Mononuclear cell (primary cell): ENCODE data around the gene ACER3. TPM values are rescaled to one million over a fixed set of nuclear protein-coding genes. Genes with fewer than 3 reads are reported as not detected.
"Not testable (repeated sequence)": the region's sequence is repeated elsewhere in the genome, so short reads cannot be mapped to it uniquely, and the experiment has no call there.

Experiments used
- H3K27me3 ChIP-seq: 2 replicates; pipeline ENCODE4 v1.6.0; 2011; ENCODE audit warnings: low read length, control low read depth; ENCODE audit not compliant: insufficient read depth
- H3K4me1 ChIP-seq: 2 replicates; pipeline ENCODE4 v1.5.1; 2011; ENCODE audit warnings: mild to moderate bottlenecking, low read length, control low read depth; ENCODE audit not compliant: insufficient read depth
- H3K4me3 ChIP-seq: 2 replicates; pipeline ENCODE4 v1.5.1; 2011; ENCODE audit warnings: mild to moderate bottlenecking, low read length, moderate library complexity
- H3K9me3 ChIP-seq: 2 replicates; pipeline ENCODE4 v1.5.1; 2011; ENCODE audit warnings: low read depth, mild to moderate bottlenecking, control low read depth, low read length
- total RNA-seq: library from RNA; depleted of rRNA; stranded (reverse); fragments of >200 nt; gene quantifications from one replicate; pipeline ENCODE4 v1.2.3, GENCODE V29; 2012

ACER3 gene
- total RNA-seq, 1 donor, result 13.6 TPM

DNA sequence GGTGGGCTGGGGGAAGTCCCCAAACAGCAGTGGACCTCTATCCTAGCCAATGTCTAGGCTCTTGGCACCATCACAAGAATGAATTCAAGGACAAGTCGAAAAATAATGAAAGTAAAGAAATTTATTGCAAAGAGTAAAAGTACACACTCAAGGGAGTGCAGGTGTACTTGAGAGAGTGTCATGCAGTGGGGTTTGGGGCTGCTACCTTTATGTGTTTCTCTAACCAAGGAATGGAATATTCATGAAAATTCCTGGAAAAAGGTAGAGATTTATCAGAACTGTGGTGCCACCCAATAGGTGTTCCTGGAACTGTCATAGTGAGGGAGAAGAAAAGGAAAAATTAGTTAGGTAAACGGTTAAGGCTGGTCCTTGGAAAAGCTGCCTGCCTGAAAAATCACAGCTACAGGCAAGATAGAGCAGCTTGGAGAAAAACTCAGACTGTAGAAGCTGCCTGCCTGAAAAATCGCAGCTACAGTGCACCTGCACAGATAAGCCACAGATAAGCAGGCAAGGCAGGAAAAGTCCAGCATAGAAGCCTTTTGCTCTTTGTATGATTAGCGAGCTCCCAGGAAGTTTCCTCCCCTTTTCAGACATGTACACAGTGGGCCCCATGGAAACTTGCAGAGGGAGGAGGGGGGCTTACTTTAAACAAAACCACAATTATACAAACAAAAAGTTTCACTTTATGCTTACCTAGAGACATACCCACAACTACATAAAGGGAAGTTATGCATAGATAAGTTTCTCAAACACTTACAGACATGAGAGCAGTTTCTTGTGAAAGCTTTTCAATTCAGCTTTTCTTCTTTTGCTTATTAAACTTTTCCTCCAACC lies 102.1 kb downstream of the ACER3 start:
- Histone ChIP-seq H3K4me1 (no peaks in the 10 kb centered on the region), H3K9me3 (no peaks in the 10 kb centered on the region), H3K27me3 (no peaks in the 10 kb centered on the region), H3K4me3 (no peak overlapping the region)

DNA sequence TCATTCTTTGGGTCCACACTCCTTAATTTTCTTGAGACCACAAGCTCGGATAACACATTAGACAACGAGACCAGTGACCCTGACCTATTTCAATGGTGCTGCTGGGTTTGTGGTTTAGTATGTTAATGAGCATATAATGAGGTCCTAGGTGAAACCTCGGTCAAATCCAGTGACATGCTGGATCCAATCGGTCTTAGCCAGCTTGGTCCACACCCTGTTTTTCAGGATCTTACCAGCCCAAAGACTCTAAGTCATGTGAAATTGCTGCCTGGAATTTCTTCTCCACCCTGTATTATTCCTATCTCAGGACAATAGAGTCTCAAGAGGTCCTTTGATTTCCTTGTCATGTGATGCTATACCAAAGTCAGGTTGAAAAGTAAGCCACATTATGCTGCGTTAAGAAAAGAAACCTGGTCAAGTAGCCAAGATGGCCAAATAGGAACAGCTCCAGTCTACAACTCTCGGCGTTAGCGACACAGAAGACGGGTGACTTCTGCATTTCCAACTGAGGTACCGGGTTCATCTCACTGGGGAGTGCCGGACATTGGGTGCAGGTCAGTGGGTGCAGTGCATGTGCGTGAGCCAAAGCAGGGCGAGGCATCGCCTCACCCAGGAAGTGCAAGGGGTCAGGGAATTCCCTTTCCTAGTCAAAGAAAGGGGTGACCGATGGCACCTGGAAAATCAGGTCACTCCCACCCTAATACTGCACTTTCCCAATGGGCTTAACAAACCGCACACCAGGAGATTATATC lies 102.9 kb downstream of the ACER3 start:
- H3K27me3 ChIP-seq, H3K4me1 ChIP-seq, H3K4me3 ChIP-seq, H3K9me3 ChIP-seq: not testable (repeated sequence)

DNA sequence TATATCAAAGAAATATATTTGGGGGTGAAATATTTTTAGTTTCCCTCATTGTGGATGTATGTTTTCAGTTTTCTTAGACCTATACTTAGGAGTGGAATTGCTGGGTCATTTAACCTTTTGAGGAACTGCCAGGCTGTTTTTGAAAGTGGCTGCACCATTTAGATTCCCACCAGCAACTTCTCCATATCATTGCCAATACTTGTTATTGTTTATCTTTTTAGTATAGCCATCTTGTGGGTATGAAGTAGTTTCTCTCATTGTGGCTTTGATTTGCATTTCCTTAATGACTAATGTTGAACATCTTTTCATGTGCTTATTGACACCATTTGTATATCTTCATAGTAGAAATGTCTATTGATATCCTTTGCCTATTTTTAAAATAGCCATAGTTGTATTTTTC lies 111.3 kb downstream of the ACER3 start:
- H3K4me3 ChIP-seq, result no peak overlapping the region
- no peaks in the 10 kb centered on the region for H3K9me3 ChIP-seq
- no peaks in the 10 kb centered on the region for H3K27me3 ChIP-seq
- no peaks in the 10 kb centered on the region for H3K4me1 ChIP-seq

DNA sequence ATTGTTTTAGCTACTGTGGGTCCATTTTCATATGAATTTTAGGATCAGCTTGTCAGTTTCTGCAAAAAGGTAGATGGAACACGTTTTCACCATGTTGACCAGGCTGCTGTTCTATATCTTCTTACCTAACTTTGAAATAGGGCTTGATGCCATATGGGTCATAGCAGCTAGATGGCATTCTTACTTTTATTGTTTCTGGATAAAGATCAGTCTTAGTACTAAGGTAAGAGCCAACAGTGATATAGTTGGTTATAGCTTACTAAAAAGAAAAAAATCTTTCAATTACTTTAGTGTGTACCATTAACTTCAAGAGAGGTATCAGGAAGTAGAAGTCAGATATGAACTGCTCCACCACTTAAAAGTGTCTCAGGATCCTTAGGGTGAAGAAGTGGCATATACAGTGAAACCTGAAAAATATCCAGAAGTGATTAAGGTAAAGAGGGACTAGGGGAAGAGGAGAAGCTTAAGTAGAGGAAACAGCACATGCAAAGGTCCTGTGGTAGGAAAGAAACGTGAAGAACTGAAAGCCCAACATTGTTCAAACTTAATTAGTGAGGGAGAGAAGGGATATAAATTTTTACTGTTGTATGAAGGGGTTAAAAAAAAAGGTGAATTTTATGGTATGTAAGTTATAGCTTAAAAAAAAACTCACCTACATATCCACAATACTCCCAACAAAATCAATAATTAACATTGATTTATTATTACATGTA lies 113.6 kb downstream of the ACER3 start:
- H3K4me3 ChIP-seq, result no peak overlapping the region
- no peaks in the 10 kb centered on the region for H3K9me3 ChIP-seq
- no peaks in the 10 kb centered on the region for H3K4me1 ChIP-seq
- H3K27me3 ChIP-seq, result no peaks in the 10 kb centered on the region

DNA sequence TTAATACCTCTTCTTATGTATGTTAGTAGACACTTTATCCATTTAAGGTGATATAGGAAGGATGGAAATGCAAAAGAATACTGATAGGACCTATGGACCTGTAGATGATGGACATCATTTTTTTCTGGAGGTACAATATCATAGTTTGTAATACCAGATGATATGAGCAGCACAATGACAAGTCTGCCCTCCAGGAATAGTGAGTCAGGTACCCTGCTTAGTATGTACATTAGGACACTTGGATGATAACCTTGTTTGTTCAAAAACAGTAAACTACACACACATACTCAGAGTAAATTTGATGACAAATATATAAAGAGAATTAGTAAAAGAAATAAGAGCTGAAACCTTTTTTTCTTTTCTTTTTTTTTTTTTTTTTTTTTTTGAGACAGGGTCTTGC lies 114.8 kb downstream of the ACER3 start:
- Histone ChIP-seq H3K27me3 (no peaks in the 10 kb centered on the region), H3K9me3 (no peaks in the 10 kb centered on the region), H3K4me1 (no peaks in the 10 kb centered on the region), H3K4me3 (no peak overlapping the region)

DNA sequence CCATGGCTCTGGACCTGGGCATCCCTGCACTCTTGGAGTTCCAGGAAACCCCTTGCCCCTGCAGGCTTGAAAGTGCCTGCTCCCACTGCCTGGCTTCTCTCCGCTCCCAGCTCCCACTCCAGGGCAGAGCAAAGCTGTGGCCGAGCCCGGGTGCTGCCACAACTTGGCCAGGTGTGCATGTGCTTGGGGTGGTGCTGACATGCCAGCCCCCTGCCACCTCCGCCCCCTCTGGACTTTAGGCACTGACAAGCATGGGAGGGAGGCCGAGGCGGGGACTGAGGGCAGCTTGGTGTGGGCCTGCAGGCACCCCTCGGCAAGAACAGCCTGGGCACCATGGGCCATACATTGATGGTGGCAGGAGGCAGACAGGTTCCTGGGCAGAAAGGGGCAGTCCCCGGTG lies 117.1 kb downstream of the ACER3 start:
- H3K9me3 ChIP-seq, result no peaks in the 10 kb centered on the region
- H3K27me3 ChIP-seq, result no peaks in the 10 kb centered on the region
- H3K4me3 ChIP-seq, result no peak overlapping the region

DNA sequence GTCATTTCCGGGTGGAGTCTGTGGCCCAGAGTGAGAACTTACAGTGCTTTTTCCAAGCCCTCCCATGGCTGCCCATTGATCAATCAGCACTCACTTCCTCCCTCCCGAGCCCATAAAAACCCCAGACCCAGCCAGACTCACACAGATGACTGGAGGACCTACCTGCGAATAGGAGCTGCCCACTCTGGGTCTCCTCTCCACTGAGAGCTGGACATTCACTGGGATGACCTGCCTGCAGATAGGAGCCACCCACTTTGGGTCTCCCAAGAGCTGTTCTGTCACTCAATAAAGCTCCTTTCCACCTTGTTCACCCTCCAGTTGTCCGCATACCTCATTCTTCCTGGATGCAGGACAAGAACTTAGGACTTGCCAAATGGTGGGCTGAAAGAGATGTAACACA lies 117.5 kb downstream of the ACER3 start:
- H3K9me3 ChIP-seq, result no peaks in the 10 kb centered on the region
- no peak overlapping the region for H3K4me3 ChIP-seq
- H3K27me3 ChIP-seq, result no peaks in the 10 kb centered on the region
- H3K4me1 ChIP-seq, result no peaks in the 10 kb centered on the region

More for the DNA sequence above, 117.1 kb downstream of the ACER3 start:
- no peaks in the 10 kb centered on the region for H3K4me1 ChIP-seq

DNA sequence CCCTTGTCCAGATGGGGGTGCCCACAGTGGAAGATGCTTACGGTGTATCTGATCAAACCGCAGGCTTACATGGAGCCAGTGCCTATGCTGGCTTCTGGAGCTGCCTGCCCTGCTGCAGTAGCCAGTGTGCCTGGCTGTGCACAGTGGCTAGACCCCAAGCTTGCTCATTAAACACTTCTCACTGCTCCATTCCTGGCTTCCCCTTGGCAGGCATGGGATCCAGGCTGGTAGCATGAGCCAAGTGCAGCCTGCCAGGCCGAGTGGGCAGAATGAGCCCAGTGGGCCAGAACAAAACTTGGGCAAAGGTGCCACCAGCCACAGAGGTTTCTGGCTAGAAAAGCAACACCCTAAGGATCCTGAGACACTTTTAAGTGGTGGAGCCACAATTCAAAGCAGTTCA lies 118.1 kb downstream of the ACER3 start:
- no peaks in the 10 kb centered on the region for H3K27me3 ChIP-seq
- H3K4me1 ChIP-seq, result no peaks in the 10 kb centered on the region
- H3K4me3 ChIP-seq, result no peak overlapping the region
- H3K9me3 ChIP-seq, result no peaks in the 10 kb centered on the region

DNA sequence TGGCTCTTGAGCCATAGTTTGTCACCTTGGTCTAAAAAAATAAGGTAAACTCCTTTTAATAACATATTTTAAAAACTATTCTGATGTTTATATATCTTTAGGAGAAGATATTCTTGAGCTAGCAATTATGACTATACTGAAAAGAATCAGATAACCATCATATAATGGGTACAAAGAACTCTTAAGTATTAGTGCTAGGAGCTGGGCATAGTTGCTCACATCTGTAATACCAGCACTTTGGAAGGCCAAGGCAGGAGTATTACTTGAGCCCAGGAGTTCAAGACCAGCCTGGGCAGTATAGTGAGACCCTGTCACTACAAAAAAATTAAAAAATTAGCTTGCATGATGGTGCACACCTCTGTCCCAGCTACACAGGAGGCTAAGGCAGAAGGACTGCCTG lies 119.5 kb downstream of the ACER3 start:
- no peaks in the 10 kb centered on the region for H3K9me3 ChIP-seq
- no peaks in the 10 kb centered on the region for H3K4me1 ChIP-seq
- H3K27me3 ChIP-seq, result no peaks in the 10 kb centered on the region
- no peak overlapping the region for H3K4me3 ChIP-seq

DNA sequence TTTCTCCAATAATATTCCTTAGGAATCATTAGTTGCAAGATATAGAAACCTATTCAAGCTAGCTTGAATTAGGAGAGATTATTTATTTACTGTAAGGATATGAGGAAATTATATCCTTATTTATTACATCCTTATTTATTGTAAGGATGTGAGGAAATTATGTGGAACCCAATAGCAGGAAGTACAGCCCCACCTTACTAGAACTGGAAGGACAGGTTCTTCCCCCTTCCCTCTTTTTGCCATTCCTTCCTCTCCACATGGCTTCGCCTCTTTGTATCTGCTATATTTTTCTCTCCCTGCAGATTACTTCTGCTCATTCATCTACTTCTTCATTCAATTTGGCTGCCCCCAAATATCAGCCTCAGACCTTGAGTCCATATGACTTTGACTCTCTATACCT lies 124.0 kb downstream of the ACER3 start:
- Histone ChIP-seq H3K9me3 (no peaks in the 10 kb centered on the region), H3K27me3 (no peaks in the 10 kb centered on the region), H3K4me3 (no peak overlapping the region), H3K4me1 (no peaks in the 10 kb centered on the region)

DNA sequence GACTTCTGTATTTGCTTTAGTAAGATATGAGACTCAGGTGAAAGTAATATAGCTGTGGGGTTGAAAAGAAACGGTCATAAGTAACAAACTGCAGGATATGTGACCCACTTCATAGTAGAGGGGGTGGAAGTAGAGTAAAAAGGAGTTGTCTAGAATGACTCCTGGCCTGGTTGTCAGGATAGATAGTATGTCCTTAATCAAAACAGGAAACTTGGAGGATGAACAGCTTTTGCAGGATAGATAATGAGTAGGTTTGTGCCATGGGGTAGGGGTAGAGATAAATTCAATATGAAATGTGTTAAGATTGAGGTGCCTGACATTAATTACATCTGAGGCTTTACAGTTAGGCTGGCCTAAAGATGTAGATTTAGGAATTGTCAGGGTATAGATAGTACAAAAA lies 126.5 kb downstream of the ACER3 start:
- no peak overlapping the region for H3K4me3 ChIP-seq
- H3K27me3 ChIP-seq, result no peaks in the 10 kb centered on the region
- no peaks in the 10 kb centered on the region for H3K9me3 ChIP-seq
- no peaks in the 10 kb centered on the region for H3K4me1 ChIP-seq

DNA sequence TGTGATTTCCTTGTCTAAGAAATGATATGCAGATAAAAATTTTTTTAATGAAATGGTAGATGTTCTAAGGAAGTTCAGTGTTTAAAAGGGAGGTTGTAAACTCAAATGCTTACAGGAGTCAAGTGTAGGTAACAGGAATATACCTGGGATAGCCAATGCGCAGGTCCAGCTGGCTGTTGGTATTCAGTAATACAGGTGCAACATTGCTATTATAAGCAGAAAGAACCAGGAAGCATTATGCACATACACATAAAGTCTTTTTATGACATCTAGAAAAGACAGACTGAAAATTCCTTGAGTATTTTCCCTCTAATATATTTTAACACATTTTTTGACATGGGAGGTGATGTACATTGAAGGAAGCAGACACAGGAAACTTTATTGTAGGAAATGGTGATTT lies 129.9 kb downstream of the ACER3 start:
- no peaks in the 10 kb centered on the region for H3K9me3 ChIP-seq
- no peaks in the 10 kb centered on the region for H3K4me1 ChIP-seq
- H3K27me3 ChIP-seq, result no peaks in the 10 kb centered on the region
- H3K4me3 ChIP-seq, result no peak overlapping the region

DNA sequence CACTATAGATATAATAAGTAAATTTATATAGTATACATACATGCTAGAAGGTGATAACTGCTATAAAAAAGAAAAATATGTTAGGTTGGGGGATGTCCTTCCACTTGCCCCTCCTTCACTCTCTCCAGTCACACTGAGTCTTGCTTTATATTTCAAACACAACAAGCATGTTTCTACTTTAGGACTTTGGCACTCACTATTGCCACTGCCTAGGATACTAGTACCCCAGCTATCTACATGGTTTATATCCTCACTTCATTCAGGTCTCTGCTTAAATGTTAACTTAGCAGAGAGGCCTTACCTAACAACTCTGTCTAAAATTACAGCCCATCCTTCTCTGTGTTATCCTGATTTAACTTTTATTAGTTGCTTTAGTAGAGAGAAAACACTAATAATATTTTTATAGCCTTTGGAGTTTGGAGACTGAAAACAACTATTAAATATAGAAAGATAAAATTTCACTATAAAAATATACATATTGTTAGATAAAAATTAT lies 134.4 kb downstream of the ACER3 start:
- Histone ChIP-seq H3K4me1 (no peaks in the 10 kb centered on the region), H3K9me3 (no peaks in the 10 kb centered on the region), H3K27me3 (no peaks in the 10 kb centered on the region), H3K4me3 (no peak overlapping the region)

DNA sequence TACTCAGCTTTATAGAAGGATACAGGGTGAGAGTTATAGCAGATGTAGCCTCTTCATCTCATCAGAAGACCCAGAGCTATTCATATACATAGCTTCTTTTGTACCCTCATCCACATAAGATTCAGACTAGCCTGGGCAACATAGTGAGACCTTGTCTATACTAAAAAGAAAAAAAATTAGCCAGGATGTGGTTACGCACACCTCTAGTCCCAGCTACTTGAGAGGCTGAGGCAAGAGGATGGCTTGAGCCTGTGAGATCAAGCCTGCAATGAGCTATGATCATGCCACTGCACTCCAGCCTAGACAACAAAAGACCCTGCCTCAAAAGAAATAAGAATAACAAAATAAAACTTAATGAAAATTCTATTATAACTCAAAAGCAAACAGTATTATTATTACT lies 136.8 kb downstream of the ACER3 start:
- Histone ChIP-seq H3K9me3 (no peaks in the 10 kb centered on the region), H3K4me3 (no peak overlapping the region), H3K27me3 (no peaks in the 10 kb centered on the region), H3K4me1 (no peaks in the 10 kb centered on the region)

DNA sequence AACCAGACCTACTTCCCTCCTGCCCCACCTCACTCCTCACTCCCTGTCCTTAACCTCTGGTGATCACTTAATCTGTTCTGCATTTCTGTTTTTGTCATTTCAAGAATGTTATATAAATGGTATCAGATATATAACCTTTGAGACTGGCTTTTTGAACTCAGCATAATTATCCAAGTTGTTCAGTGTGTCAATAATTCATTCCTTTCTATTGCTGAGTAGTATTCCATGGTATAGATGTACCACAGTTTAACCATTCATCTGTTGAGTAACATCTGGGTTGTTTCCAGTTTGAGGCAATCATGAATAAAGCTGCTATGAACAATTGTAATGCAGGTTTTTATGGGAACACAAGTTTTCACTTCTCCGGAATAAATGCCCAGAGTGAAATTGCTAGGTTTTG lies 138.9 kb downstream of the ACER3 start:
- Histone ChIP-seq H3K9me3 (no peaks in the 10 kb centered on the region), H3K4me3 (no peak overlapping the region), H3K4me1 (no peaks in the 10 kb centered on the region), H3K27me3 (no peaks in the 10 kb centered on the region)
